ENCODE measurements around the gene ZNF467. TPM values are rescaled to one million over a fixed set of nuclear protein-coding genes. Genes with fewer than 3 reads are reported as not detected.

Gene ZNF467
- total and polyA plus RNA-seq, 2 donors (not counting 1 experiment from before 2014, with no cell fraction given), result 0.39 to 1.1 TPM

DNA sequence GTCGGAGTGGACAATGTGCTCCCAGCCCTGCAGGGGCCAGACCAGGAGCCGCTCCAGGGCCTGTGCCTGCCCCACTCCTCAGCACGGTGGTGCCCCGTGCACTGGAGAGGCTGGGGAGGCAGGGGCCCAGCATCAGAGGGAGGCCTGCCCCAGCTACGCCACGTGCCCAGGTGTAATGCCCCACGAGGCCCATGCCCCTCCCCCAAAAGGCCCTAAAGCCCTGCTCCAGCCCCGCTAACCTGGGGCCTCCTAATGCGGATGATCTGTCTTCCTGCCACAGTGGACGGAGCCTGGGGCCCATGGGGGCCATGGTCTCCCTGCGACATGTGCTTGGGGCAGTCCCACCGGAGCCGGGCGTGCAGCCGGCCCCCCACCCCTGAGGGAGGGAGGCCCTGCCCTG is 41.1 kb upstream of the ZNF467 start:
- Histone ChIP-seq H3K36me3 (replicated peaks in 1 of 2; ENCODE audit: control extremely low read depth in 1 of 2, control insufficient read depth in 1 of 2, extremely low read depth in 1 of 2, insufficient read depth in 2 of 2, low read length in 1 of 2) (no peaks in the 10 kb centered on the region), H4K20me1 (ENCODE audit: control insufficient read depth, insufficient read depth, low read length, poor library complexity, severe bottlenecking) (no peaks in the 10 kb centered on the region), H3K9me3 (ENCODE audit: control extremely low read depth in 1 of 3, control insufficient read depth in 2 of 3, insufficient read depth in 1 of 3, low read length in 2 of 3) (no peaks in the 10 kb centered on the region), H3K9ac (ENCODE audit: low read length) (no peak overlapping the region), H3K27ac (ENCODE audit: low read length in 2 of 2) (no peak overlapping the region), H3K27me3 (replicated peaks in 1 of 4; ENCODE audit: control extremely low read depth in 1 of 4, control insufficient read depth in 3 of 4, insufficient read depth in 4 of 4, low read length in 3 of 4) (no peaks in the 10 kb centered on the region), H3K4me2 (replicated peaks; ENCODE audit: low read depth, low read length, poor library complexity, severe bottlenecking) (no peak overlapping the region), H2AFZ (ENCODE audit: insufficient read depth, low read depth, low read length, poor library complexity, severe bottlenecking) (no peak overlapping the region), H3K4me3 (ENCODE audit: control extremely low read depth in 1 of 5, extremely low read depth in 1 of 5, insufficient read depth in 1 of 5, low read depth in 2 of 5, low read length in 4 of 5) (no peak overlapping the region), H3K4me1 (ENCODE audit: control insufficient read depth in 2 of 2, insufficient read depth in 2 of 2, low read length in 2 of 2) (no peaks in the 10 kb centered on the region), H3K79me2 (ENCODE audit: control insufficient read depth, insufficient read depth, low read length) (no peaks in the 10 kb centered on the region)
- no peak for TF ChIP-seq EZH2 (IDR thresholded peaks at IDR 0.05; ENCODE audit: borderline replicate concordance, insufficient read depth, low read depth, low read length, poor library complexity, severe bottlenecking)
- TF ChIP-seq, protein P1, sequence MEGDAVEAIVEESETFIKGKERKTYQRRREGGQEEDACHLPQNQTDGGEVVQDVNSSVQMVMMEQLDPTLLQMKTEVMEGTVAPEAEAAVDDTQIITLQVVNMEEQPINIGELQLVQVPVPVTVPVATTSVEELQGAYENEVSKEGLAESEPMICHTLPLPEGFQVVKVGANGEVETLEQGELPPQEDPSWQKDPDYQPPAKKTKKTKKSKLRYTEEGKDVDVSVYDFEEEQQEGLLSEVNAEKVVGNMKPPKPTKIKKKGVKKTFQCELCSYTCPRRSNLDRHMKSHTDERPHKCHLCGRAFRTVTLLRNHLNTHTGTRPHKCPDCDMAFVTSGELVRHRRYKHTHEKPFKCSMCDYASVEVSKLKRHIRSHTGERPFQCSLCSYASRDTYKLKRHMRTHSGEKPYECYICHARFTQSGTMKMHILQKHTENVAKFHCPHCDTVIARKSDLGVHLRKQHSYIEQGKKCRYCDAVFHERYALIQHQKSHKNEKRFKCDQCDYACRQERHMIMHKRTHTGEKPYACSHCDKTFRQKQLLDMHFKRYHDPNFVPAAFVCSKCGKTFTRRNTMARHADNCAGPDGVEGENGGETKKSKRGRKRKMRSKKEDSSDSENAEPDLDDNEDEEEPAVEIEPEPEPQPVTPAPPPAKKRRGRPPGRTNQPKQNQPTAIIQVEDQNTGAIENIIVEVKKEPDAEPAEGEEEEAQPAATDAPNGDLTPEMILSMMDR (IDR thresholded peaks at IDR 0.05), result no peak
- Mint-ChIP-seq H3K27me3 (peaks cover 5% of the 10 kb centered on the region), H3K4me3 (no peak overlapping the region), H3K27ac (no peak overlapping the region), H3K4me1 (no peaks in the 10 kb centered on the region), H3K9me3 (ENCODE audit: insufficient read depth) (no peaks in the 10 kb centered on the region)
- intact Hi-C loops (cut with micrococcal nuclease), result no loop called here
- WGBS (ENCODE audit: insufficient coverage), result 91% methylated on average over 14 of the region's 15 CpGs
- no peak for DNase-seq
- ChIA-PET POLR2A (no interaction called here), CTCF (no interaction called here)
- ATAC-seq (ENCODE audit: low read depth), result no peak

- Histone ChIP-seq H3K4me3 (ENCODE audit: control extremely low read depth in 1 of 5, extremely low read depth in 1 of 5, insufficient read depth in 1 of 5, low read depth in 2 of 5, low read length in 4 of 5) (no peak overlapping the region), H3K79me2 (ENCODE audit: control insufficient read depth, insufficient read depth, low read length) (no peaks in the 10 kb centered on the region), H4K20me1 (ENCODE audit: control insufficient read depth, insufficient read depth, low read length, poor library complexity, severe bottlenecking) (no peaks in the 10 kb centered on the region), H3K4me2 (replicated peaks; ENCODE audit: low read depth, low read length, poor library complexity, severe bottlenecking) (no peak overlapping the region), H3K36me3 (replicated peaks in 1 of 2; ENCODE audit: control extremely low read depth in 1 of 2, control insufficient read depth in 1 of 2, extremely low read depth in 1 of 2, insufficient read depth in 2 of 2, low read length in 1 of 2) (no peaks in the 10 kb centered on the region), H3K9ac (ENCODE audit: low read length) (no peak overlapping the region), H3K27ac (ENCODE audit: low read length in 2 of 2) (no peak overlapping the region), H3K27me3 (replicated peaks in 1 of 4; ENCODE audit: control extremely low read depth in 1 of 4, control insufficient read depth in 3 of 4, insufficient read depth in 4 of 4, low read length in 3 of 4) (no peaks in the 10 kb centered on the region), H3K4me1 (ENCODE audit: control insufficient read depth in 2 of 2, insufficient read depth in 2 of 2, low read length in 2 of 2) (no peaks in the 10 kb centered on the region), H2AFZ (ENCODE audit: insufficient read depth, low read depth, low read length, poor library complexity, severe bottlenecking) (no peak overlapping the region), H3K9me3 (ENCODE audit: control extremely low read depth in 1 of 3, control insufficient read depth in 2 of 3, insufficient read depth in 1 of 3, low read length in 2 of 3) (no peaks in the 10 kb centered on the region)
- TF ChIP-seq, protein P1 (IDR thresholded peaks at IDR 0.05), result no peak
- no peak for TF ChIP-seq EZH2 (IDR thresholded peaks at IDR 0.05; ENCODE audit: borderline replicate concordance, insufficient read depth, low read depth, low read length, poor library complexity, severe bottlenecking)
- Mint-ChIP-seq H3K27ac (no peak overlapping the region), H3K9me3 (ENCODE audit: insufficient read depth) (no peaks in the 10 kb centered on the region), H3K4me3 (no peak overlapping the region), H3K27me3 (peaks cover 5% of the 10 kb centered on the region), H3K4me1 (no peaks in the 10 kb centered on the region)
- DNase-seq (no peak), ATAC-seq (ENCODE audit: low read depth) (no peak)
- ChIA-PET CTCF (no interaction called here), POLR2A (no interaction called here)
- intact Hi-C loops (cut with micrococcal nuclease), result no loop called here
- 88% methylated on average over 20 of the region's 28 CpGs for WGBS (ENCODE audit: insufficient coverage)
These were observed 40.1 kb upstream of the ZNF467 start for GRCh38 chr7:149813254-149814035.

All from B cell (primary cell).